ENCODE measurements around the gene CRLF3. TPM values are rescaled to one million over a fixed set of nuclear protein-coding genes. Genes with fewer than 3 reads are reported as not detected.
"Not testable (repeated sequence)": the region's sequence is repeated elsewhere in the genome, so short reads cannot be mapped to it uniquely, and the experiment has no call there.

The CRLF3 gene
- total RNA-seq, 4 donors from 2014 or later = 5.4 to 8.8 (median 8.3) TPM

- Histone ChIP-seq H3K27ac (no peak overlapping the region), H3K4me1 (no peaks in the 10 kb centered on the region), H3K4me3 (replicated peaks in 1 of 3) (no peak overlapping the region), H3K9me3 (no peaks in the 10 kb centered on the region), H3K27me3 (no peaks in the 10 kb centered on the region), H3K36me3 (peaks cover 0 to 12% of the 10 kb centered on the region in 2 donors)
- TF ChIP-seq POLR2A (IDR thresholded peaks at IDR 0.05) (no peak), CTCF (IDR thresholded peaks at IDR 0.05) (no peak)
- intact Hi-C loops (cut with DNase I) = no loop called here
- DNase-seq = no peak
Measured at GRCh38 chr17:30761060-30761459, 63.4 kb downstream of the CRLF3 start.

DNA sequence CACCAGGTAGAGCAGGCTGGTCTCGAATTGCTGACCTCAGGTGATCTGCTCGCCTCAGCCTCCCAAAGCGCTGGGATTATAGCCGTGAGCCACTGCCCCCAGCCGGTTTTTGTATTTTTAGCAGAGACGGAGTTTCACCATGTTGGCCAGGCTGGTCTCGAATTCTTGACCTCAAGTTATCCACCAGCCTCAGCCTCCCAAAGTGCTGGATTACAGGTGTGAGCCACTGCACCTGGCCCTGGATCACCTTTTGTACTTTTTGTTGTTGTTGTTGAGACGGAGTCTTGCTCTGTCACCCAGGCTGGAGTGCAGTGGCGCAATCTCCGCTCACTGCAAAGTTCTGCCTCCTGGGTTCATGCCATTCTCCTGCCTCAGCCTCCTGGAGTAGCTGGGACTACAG, 71.2 kb downstream of the CRLF3 start:
- H3K4me1 ChIP-seq; intact Hi-C loops (cut with DNase I); H3K9me3 ChIP-seq; DNase-seq; H3K36me3 ChIP-seq; H3K27me3 ChIP-seq; H3K4me3 ChIP-seq (replicated peaks in 1 of 3); H3K27ac ChIP-seq: not testable (repeated sequence)
- 96 to 97% methylated on average over 10 of the region's 10 CpGs for WGBS, 2 donors

DNA sequence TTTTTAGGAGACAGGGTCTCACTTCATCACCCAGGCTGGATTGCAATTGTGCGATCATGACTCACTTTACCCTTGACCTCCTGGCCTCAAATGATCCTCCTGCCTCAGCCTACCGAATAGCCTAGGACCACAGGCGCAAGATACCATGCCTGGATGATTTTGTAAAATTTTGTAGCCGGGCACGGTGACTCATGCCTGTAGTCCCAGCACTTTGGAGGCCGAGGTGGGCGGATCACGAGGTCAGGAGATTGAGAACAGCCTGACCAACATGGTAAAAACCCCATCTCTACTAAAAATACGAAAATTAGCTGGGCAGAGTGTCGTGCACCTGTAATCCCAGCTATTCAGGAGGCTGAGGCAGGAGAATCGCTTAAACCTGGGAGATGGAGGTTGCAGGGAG, 73.5 kb downstream of the CRLF3 start:
- H3K9me3 ChIP-seq; DNase-seq; H3K27me3 ChIP-seq; H3K4me3 ChIP-seq (replicated peaks in 1 of 3); H3K4me1 ChIP-seq; H3K27ac ChIP-seq; intact Hi-C loops (cut with DNase I): not testable (repeated sequence)
- 97 to 98% methylated on average over 11 of the region's 11 CpGs for WGBS, 2 donors
- H3K36me3 ChIP-seq = peaks cover 8 to 11% of the 10 kb centered on the region in 2 donors

GRCh38 chr17:30747621-30748020, 76.9 kb downstream of the CRLF3 start:
- intact Hi-C loops (cut with DNase I); H3K27me3 ChIP-seq; H3K36me3 ChIP-seq; DNase-seq; H3K4me3 ChIP-seq (replicated peaks in 1 of 3); H3K4me1 ChIP-seq; H3K9me3 ChIP-seq; H3K27ac ChIP-seq: not testable (repeated sequence)
- WGBS, 2 donors = 90 to 93% methylated on average over 4 of the region's 4 CpGs

- H3K4me1 ChIP-seq; DNase-seq; H3K27ac ChIP-seq; intact Hi-C loops (cut with DNase I); H3K27me3 ChIP-seq; H3K36me3 ChIP-seq; H3K4me3 ChIP-seq (replicated peaks in 1 of 3); H3K9me3 ChIP-seq: not testable (repeated sequence)
- 21 to 38% methylated on average over 1 of the region's 1 CpG for WGBS, 2 donors
Measured at GRCh38 chr17:30742669-30743068, 81.8 kb downstream of the CRLF3 start.

DNA sequence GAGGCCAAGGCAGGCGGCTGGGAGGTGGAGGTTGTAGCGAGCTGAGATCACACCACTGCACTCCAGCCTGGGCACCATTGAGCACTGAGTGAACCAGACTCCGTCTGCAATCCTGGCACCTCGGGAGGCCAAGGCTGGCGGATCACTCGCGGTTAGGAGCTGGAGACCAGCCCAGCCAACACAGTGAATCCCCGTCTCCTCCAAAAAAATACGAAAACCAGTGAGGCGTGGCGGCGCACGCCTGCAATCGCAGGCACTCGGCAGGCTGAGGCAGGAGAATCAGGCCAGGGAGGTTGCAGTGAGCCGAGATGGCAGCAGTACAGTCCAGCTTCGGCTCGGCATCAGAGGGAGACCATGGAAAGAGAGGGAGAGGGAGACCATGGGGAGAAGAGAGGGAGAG, 88.1 kb downstream of the CRLF3 start:
- DNase-seq = peak; percentile 20 to 48
- H3K9me3 ChIP-seq; H3K36me3 ChIP-seq; H3K27me3 ChIP-seq; H3K4me3 ChIP-seq (replicated peaks in 1 of 3); intact Hi-C loops (cut with DNase I): not testable (repeated sequence)
- Histone ChIP-seq H3K27ac (peak overlapping the region in 1 of 3 donors; percentile 10), H3K4me1 (peaks cover 10% of the 10 kb centered on the region in 2 donors)
- 56 to 65% methylated on average over 13 to 18 of the region's 18 CpGs for WGBS, 2 donors

DNA sequence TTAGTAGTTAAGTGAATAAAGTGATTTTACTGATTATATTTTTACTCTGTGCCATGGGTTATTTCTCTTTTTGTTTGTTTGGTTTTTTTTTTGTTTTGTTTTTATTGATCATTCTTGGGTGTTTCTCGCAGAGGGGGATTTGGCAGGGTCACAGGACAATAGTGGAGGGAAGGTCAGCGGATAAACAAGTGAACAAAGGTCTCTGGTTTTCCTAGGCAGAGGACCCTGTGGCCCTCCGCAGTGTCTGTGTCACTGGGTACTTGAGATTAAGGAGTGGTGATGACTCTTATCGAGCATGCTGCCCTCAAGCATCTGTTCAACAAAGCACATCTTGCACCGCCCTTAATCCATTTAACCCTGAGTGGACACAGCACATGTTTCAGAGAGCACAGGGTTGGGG, 88.8 kb downstream of the CRLF3 start:
- WGBS, 2 donors = 59 to 71% methylated on average over 4 of the region's 5 CpGs
- H3K27me3 ChIP-seq; DNase-seq; H3K27ac ChIP-seq; H3K36me3 ChIP-seq; H3K9me3 ChIP-seq; intact Hi-C loops (cut with DNase I); H3K4me3 ChIP-seq (replicated peaks in 1 of 3): not testable (repeated sequence)
- peaks cover 10% of the 10 kb centered on the region in 2 donors for H3K4me1 ChIP-seq

- intact Hi-C loops (cut with DNase I); H3K27me3 ChIP-seq; H3K36me3 ChIP-seq; H3K9me3 ChIP-seq; H3K27ac ChIP-seq; DNase-seq; H3K4me3 ChIP-seq (replicated peaks in 1 of 3): not testable (repeated sequence)
- peaks cover 10% of the 10 kb centered on the region in 2 donors for H3K4me1 ChIP-seq
- 88 to 90% methylated on average over 9 of the region's 9 CpGs for WGBS, 2 donors
Measured at GRCh38 chr17:30735206-30735605, 89.3 kb downstream of the CRLF3 start.

GRCh38 chr17:30734153-30734552, 90.3 kb downstream of the CRLF3 start:
- H3K27me3 ChIP-seq; H3K4me3 ChIP-seq (replicated peaks in 1 of 3); H3K27ac ChIP-seq; H3K9me3 ChIP-seq; H3K36me3 ChIP-seq; DNase-seq; intact Hi-C loops (cut with DNase I): not testable (repeated sequence)
- 96 to 97% methylated on average over 14 of the region's 14 CpGs for WGBS, 2 donors
- peaks cover 10% of the 10 kb centered on the region in 2 donors for H3K4me1 ChIP-seq

Small RNA genes within 50 kb of the gene (small RNA-seq; reads per million reads assigned to genes)
- not detected for gene RNU6-298P

Other genes with a start within 250 kb of the CRLF3 start
- gene ATAD5, start 7.3 kb upstream of the CRLF3 start, total RNA-seq = 1 to 10 TPM; 1.1 to 1.6 (median 1.3) TPM
- gene TEFM, start 81.5 kb upstream of the CRLF3 start, total RNA-seq = 10 to 100 TPM in 3 of 4 donors, 1 to 10 TPM in 1; 7.0 to 16.8 (median 13.5) TPM
- 10 to 100 TPM in 3 of 4 donors, 1 to 10 TPM in 1; 6.3 to 14.9 (median 12.9) TPM for gene ADAP2, start 97.3 kb upstream of the CRLF3 start, total RNA-seq
- gene RNF135, start 146.3 kb upstream of the CRLF3 start, total RNA-seq = 10 to 100 TPM; 24.8 to 37.2 (median 31.7) TPM